ENCODE measurements around the gene LGALS3.

DNA sequence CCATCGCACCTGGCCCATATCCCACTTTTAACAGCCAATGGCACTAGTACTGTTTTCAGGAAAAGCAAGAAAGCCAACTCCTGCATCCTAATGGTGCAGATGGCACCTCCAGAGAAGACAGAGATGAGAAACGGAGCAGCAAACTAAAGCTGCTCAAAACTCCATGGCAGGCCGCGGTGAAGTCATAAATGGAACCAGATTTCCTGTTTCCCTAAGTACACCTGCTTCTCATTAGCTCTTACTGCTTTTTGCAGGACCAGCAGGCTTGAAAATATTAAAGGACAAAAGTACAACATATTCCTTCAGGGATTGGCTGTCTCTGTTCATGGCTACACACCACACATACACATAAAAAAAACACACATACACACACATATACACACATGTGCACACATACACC, 36.7 kb upstream of the LGALS3 start:
- no peak for TF ChIP-seq CTCF (IDR thresholded peaks at IDR 0.05)
- no peak for TF ChIP-seq POLR2A (IDR thresholded peaks at IDR 0.05)
